Adrenal gland (tissue), 12 donors: ENCODE results near the gene LSM14B. TPM values are rescaled to one million over a fixed set of nuclear protein-coding genes. Genes with fewer than 3 reads are reported as not detected.

Experiments used
- DNase-seq, 7 donors: peaks; one replicate each; pipeline ENCODE4 v3.0.0-alpha.2; 2019 to 2020
- H3K27ac ChIP-seq, 5 donors: fragments of 200-600 bp; sonication (generic) in 4 of 5; 1 replicate in 3 of 5; 2 replicates in 2 of 5; pipeline versions ENCODE4 v1.5.1 to v1.8.0; 2016 to 2020; ENCODE audit warnings: mild to moderate bottlenecking in 1 of 5
- H3K27me3 ChIP-seq: fragments of 200-600 bp; 2 replicates; pipeline ENCODE4 v1.8.0; 2021
- H3K36me3 ChIP-seq, 2 donors: fragments of 200-600 bp; replicated peaks in 1 of 2; 1 replicate in 1 of 2; 2 replicates in 1 of 2; pipeline versions ENCODE4 v1.5.1 to v1.8.0; 2018 to 2022
- H3K4me1 ChIP-seq, 2 donors: fragments of 200-600 bp; replicated peaks in 1 of 2; 1 replicate in 1 of 2; 2 replicates in 1 of 2; pipeline versions ENCODE4 v1.5.1 to v1.8.0; 2018 to 2021
- H3K4me3 ChIP-seq, 4 donors: fragments of 200-600 bp; sonication (generic) in 3 of 4; one replicate each; pipeline ENCODE4 v1.5.1; 2016 to 2018
- H3K9me3 ChIP-seq, 3 donors: fragments of 200-600 bp; sonication (generic) in 1 of 3; replicated peaks in 1 of 3; 1 replicate in 2 of 3; 2 replicates in 1 of 3; pipeline versions ENCODE4 v1.5.1 to v1.8.0; 2016 to 2021
- CTCF ChIP-seq, 6 experiments: fragments of 450-650 bp in 4 of 6; fragments of 200-600 bp in 2 of 6; sonication (generic) in 1 of 6; IDR thresholded peaks; 1 replicate in 5 of 6; 2 replicates in 1 of 6; pipeline versions ENCODE4 v1.5.1 to v1.8.0; 2016 to 2021; ENCODE audit warnings: antibody characterized with exemption in 6 of 6, mild to moderate bottlenecking in 2 of 6, moderate library complexity in 1 of 6
- POLR2A ChIP-seq, 2 donors: fragments of 450-650 bp; IDR thresholded peaks; one replicate each; pipeline ENCODE4 v1.6.1; 2017; ENCODE audit warnings: antibody characterized with exemption in 2 of 2, mild to moderate bottlenecking in 2 of 2, moderate library complexity in 1 of 2
- WGBS, 4 donors: extraction: QIAGEN DNeasy Blood & Tissue Kit in 2 of 4; methylation state at CpG; one replicate each; pipeline versions ENCODE4 v1.1.5 to v1.1.7; 2013 to 2017; 5-methylcytosine and 5-hydroxymethylcytosine counted together
- intact Hi-C, 2 donors: fragments of 100-400 bp; cut with DNase I; formaldehyde crosslinking; loops; one replicate each; pipeline versions ENCODE4 v1.14.1 to v1.15.0; 2022 to 2023
- polyA plus RNA-seq, 3 donors: library from polyadenylated mRNA; stranded (reverse); fragments of 200-250 nt in 2 of 3; fragments of 350-450 nt in 1 of 3; fragmentation: Illumina TruSeq in 1 of 3; extraction: RNeasy Lipid Tissue Mini Kit (QIAGEN cat#74804) in 1 of 3; gene quantifications; one replicate each; pipeline ENCODE4 v1.2.3, GENCODE V29; 2013 to 2014
- total RNA-seq, 9 donors: library from RNA; depleted of rRNA in 4 of 9; stranded (reverse); fragments of >200 nt in 4 of 9; fragments of 120-200 nt in 1 of 9; fragmentation: NEBNext Ultra II Directional in 1 of 9; extraction: Animal tissue kit (Norgen Biotek cat#: 25700) in 1 of 9; gene quantifications; one replicate each; pipeline versions ENCODE4 v1.1.0 to v1.2.4, GENCODE V29; 2013 to 2023
- donor health status: healthy with polysubstance abuse.
- donor health status: Bipolar disorder and iron deficiency.
- donor health status: DM: yes; HTN: yes; CAD: no.
- donor health status: DM: no; HTN: no; CAD: no.
- donor health status: DM: no; HTN: no; CAD: no.
- donor health status: DM: yes; HTN: yes; CAD: no.

The LSM14B gene
- total and polyA plus RNA-seq, 12 donors, result 17.6 to 47.0 (median 29.2) TPM

GRCh38 chr20:62138912-62139311 is 16.6 kb downstream of the LSM14B start:
- no peak overlapping the region for H3K4me3 ChIP-seq
- WGBS, 4 donors, result 80 to 91% (median 83%) methylated on average over 7 to 10 of the region's 10 CpGs
- intact Hi-C loops, result loop anchor here (5.0 kb wide), 1 partner anchor 127 kb away; no protein-coding TSS in a partner anchor
- DNase-seq, result no peak
- TF ChIP-seq CTCF (IDR thresholded peaks at IDR 0.05) (no peak), POLR2A (IDR thresholded peaks at IDR 0.05) (no peak)
- no peaks in the 10 kb centered on the region for H3K27me3 ChIP-seq
- peaks cover 0 to 63% of the 10 kb centered on the region in 2 donors for H3K36me3 ChIP-seq
- H3K27ac ChIP-seq, result peak overlapping the region in 1 of 5 donors; percentile 6
- peaks cover 29 to 51% of the 10 kb centered on the region in 2 donors for H3K4me1 ChIP-seq
- no peaks in the 10 kb centered on the region for H3K9me3 ChIP-seq

- Histone ChIP-seq H3K4me1 (peaks cover 25 to 46% of the 10 kb centered on the region in 2 donors), H3K36me3 (peaks cover 0 to 59% of the 10 kb centered on the region in 2 donors), H3K27me3 (no peaks in the 10 kb centered on the region), H3K4me3 (no peak overlapping the region), H3K9me3 (no peaks in the 10 kb centered on the region), H3K27ac (no peak overlapping the region)
- WGBS, 4 donors, result 83 to 86% (median 85%) methylated on average over 5 to 13 of the region's 13 CpGs
- TF ChIP-seq CTCF (IDR thresholded peaks at IDR 0.05) (no peak), POLR2A (IDR thresholded peaks at IDR 0.05) (no peak)
- intact Hi-C loops, result loop anchor here (5.0 kb wide), 2 partner anchors 77 to 127 kb away; no protein-coding TSS in a partner anchor
- no peak for DNase-seq
Measured at GRCh38 chr20:62139636-62140035, 17.4 kb downstream of the LSM14B start.

- no peak for TF ChIP-seq POLR2A (IDR thresholded peaks at IDR 0.05)
- no peak for TF ChIP-seq CTCF (IDR thresholded peaks at IDR 0.05)
- intact Hi-C loops, result loop anchor here in 1 of 2 donors (5.0 kb wide), 1 partner anchor 79 kb away; no protein-coding TSS in a partner anchor
- no peak for DNase-seq
- Histone ChIP-seq H3K27ac (peak overlapping the region in 4 of 5 donors; percentile 48 to 100 (median 92)), H3K36me3 (peaks cover 0 to 48% of the 10 kb centered on the region in 2 donors), H3K4me1 (peaks cover 25 to 43% of the 10 kb centered on the region in 2 donors), H3K27me3 (no peaks in the 10 kb centered on the region), H3K9me3 (no peaks in the 10 kb centered on the region), H3K4me3 (peak overlapping the region in 1 of 4 donors; percentile 99)
- WGBS, 4 donors, result 69 to 80% (median 73%) methylated on average over 4 to 7 of the region's 7 CpGs
Measured at GRCh38 chr20:62141043-62141396, 18.7 kb downstream of the LSM14B start.

- Histone ChIP-seq H3K4me1 (peaks cover 25 to 37% of the 10 kb centered on the region in 2 donors), H3K9me3 (no peaks in the 10 kb centered on the region), H3K27me3 (no peaks in the 10 kb centered on the region), H3K4me3 (peak overlapping the region in 2 of 4 donors; percentile 55 to 99), H3K36me3 (peaks cover 0 to 42% of the 10 kb centered on the region in 2 donors), H3K27ac (peak overlapping the region in 4 of 5 donors; percentile 90 to 100 (median 94))
- 12 to 19% (median 17%) methylated on average over 12 to 14 of the region's 14 CpGs for WGBS, 4 donors
- DNase-seq, result peak in 6 of 7 donors; percentile 43 to 54 (median 46)
- TF ChIP-seq POLR2A (IDR thresholded peaks at IDR 0.05) (peak in 1 of 2 donors; percentile 10), CTCF (IDR thresholded peaks at IDR 0.05) (peak in 3 of 6 experiments; percentile 8 to 28 (median 19))
- intact Hi-C loops, result loop anchor here in 1 of 2 donors (5.0 kb wide), 1 partner anchor 79 kb away; no protein-coding TSS in a partner anchor
Measured at GRCh38 chr20:62141397-62142251, 19.3 kb downstream of the LSM14B start.
